GM18909 (cell line): ENCODE results near the gene SPTBN1.

Source experiments
- ATAC-seq: cut with Tn5 transposase; IDR thresholded peaks from one replicate; pipeline ENCODE4 v1.9.1; 2021; ENCODE audit warnings: mild to moderate bottlenecking; ENCODE audit not compliant: unreplicated experiment, poor library complexity

SPTBN1 gene

GRCh38 chr2:54455563-54456361 is at the start of gene SPTBN1:
Gene SPTBN1, plus strand, starts transcription at chr2:54456327. Its CDS starts 70,092 bp downstream, at chr2:54526419.
- ATAC-seq = peak; percentile 46

GRCh38 chr2:54407693-54408092 is 48.4 kb upstream of the SPTBN1 start:
- no peak for ATAC-seq

- no peak for ATAC-seq
These were observed 47.8 kb upstream of the SPTBN1 start for GRCh38 chr2:54408288-54408687.

- no peak for ATAC-seq
These were observed 46.4 kb upstream of the SPTBN1 start for GRCh38 chr2:54409752-54410151.

GRCh38 chr2:54411801-54412354 is 44.2 kb upstream of the SPTBN1 start:
- no peak for ATAC-seq

- ATAC-seq = no peak
These were observed 39.8 kb upstream of the SPTBN1 start for GRCh38 chr2:54416166-54416813.

GRCh38 chr2:54416938-54417337 is 39.2 kb upstream of the SPTBN1 start:
- ATAC-seq = no peak

GRCh38 chr2:54417577-54417976 is 38.5 kb upstream of the SPTBN1 start:
- no peak for ATAC-seq

GRCh38 chr2:54419388-54419787 is 36.7 kb upstream of the SPTBN1 start:
- ATAC-seq = no peak

GRCh38 chr2:54419855-54420523 is 36.1 kb upstream of the SPTBN1 start:
- ATAC-seq = no peak

- ATAC-seq = no peak
These were observed 35.5 kb upstream of the SPTBN1 start for GRCh38 chr2:54420524-54421172.

- no peak for ATAC-seq
These were observed 34.0 kb upstream of the SPTBN1 start for GRCh38 chr2:54422072-54422581.

GRCh38 chr2:54423213-54423612 is 32.9 kb upstream of the SPTBN1 start:
- ATAC-seq = no peak

GRCh38 chr2:54424555-54425163 is 31.5 kb upstream of the SPTBN1 start:
- no peak for ATAC-seq

- no peak for ATAC-seq
These were observed 27.9 kb upstream of the SPTBN1 start for GRCh38 chr2:54428108-54428831.

- ATAC-seq = no peak
These were observed 27.1 kb upstream of the SPTBN1 start for GRCh38 chr2:54429054-54429453.

GRCh38 chr2:54429811-54430551 is 26.1 kb upstream of the SPTBN1 start:
- no peak for ATAC-seq

- no peak for ATAC-seq
These were observed 25.5 kb upstream of the SPTBN1 start for GRCh38 chr2:54430649-54431048.
